ENCODE measurements around the gene EPB41. TPM values are rescaled to one million over a fixed set of nuclear protein-coding genes. Genes with fewer than 3 reads are reported as not detected.

Gene EPB41
- total RNA-seq, 1 donor from 2014 or later: 68.0 TPM

DNA sequence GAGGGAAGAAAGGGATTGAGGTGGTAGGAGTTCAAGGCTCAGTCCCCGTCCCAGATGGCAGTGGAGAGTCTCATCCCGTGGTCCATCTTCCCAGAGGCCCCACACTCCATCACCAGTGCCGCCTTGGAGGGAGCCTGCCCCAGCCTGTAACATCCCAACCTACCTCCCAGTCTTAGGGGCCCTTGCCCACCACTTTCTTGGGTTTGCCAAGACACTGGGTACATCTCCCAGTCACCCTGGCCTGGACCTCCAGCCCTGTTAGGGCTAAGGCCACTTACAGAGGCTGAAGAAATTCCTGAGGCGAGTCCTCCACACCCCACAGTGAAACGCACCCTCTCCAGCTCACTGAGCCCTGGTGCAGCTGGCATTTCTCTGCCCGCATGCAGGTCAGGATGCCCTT lies 206.0 kb downstream of the EPB41 start:
- Mint-ChIP-seq H3K27me3 (ENCODE audit: low read depth) (peaks cover 16% of the 10 kb centered on the region), H3K36me3 (ENCODE audit: low read depth) (peaks cover 33% of the 10 kb centered on the region), H3K9me3 (no peaks in the 10 kb centered on the region), H3K27ac (no peak overlapping the region), H3K4me3 (ENCODE audit: low read depth) (no peak overlapping the region), H3K4me1 (ENCODE audit: low read depth) (no peaks in the 10 kb centered on the region)
- DNase-seq (ENCODE audit: low spot score): no peak
- intact Hi-C loops (cut with micrococcal nuclease): loop anchor here (5.0 to 10.0 kb wide), 2 partner anchors 82 to 206 kb away; partner anchors contain the start of gene EPB41

DNA sequence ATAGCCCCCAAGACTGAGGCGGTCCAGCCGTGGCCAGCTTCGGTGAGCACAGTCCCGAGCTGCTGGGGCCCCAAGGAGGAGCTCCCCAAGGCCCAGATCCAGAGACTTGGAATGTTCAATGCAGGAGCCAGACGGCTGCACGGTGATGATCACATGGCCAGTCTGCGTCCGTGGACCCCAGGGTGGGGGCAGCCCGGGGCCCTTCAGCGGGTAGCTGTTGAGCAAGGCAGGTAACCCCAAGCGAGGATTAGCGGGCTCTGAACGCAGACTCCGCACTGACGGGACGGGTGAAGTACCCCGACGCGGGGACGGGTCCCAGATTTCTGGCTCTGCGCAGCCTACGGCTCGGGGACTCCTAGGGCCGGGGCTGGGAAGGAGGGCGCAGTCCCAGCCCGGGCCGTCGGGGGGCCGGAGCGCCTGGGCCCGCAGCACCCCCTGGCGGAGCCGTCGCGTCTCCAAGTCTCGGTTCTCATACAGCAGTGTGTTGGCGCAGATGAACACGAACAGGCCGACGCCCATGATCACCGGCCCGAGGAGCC lies 206.6 kb downstream of the EPB41 start:
- Mint-ChIP-seq H3K27ac (no peak overlapping the region), H3K4me1 (ENCODE audit: low read depth) (no peaks in the 10 kb centered on the region), H3K4me3 (ENCODE audit: low read depth) (no peak overlapping the region), H3K36me3 (ENCODE audit: low read depth) (peaks cover 29% of the 10 kb centered on the region), H3K27me3 (ENCODE audit: low read depth) (peaks cover 23% of the 10 kb centered on the region), H3K9me3 (no peaks in the 10 kb centered on the region)
- intact Hi-C loops (cut with micrococcal nuclease): loop anchor here (1.0 to 10.0 kb wide), 3 partner anchors 81 to 239 kb away; partner anchors contain the start of gene EPB41
- DNase-seq (ENCODE audit: low spot score): peak; percentile 63

DNA sequence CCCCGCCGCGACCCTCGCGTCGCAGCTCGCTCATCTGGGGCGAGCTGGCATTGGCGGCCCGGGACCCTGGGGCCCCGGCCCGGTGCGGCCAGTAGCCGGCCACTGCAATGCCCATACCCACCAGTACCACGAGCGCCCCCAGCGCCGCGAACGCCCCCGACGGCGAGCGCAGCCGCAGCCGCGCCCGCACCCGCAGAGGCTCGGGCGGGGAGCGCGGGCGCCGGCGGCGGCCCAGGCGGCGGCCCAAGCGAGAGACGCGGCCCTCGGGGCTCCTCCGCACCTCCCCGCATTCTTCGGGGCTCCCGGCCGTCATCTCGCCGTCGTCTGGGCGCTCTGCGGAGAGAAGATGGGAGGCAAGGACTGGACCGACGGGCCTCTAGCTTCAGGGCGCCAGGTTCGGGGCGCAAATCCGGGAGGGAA lies 207.2 kb downstream of the EPB41 start:
- Mint-ChIP-seq H3K4me3 (ENCODE audit: low read depth) (no peak overlapping the region), H3K9me3 (no peaks in the 10 kb centered on the region), H3K36me3 (ENCODE audit: low read depth) (peaks cover 26% of the 10 kb centered on the region), H3K27ac (no peak overlapping the region), H3K4me1 (ENCODE audit: low read depth) (no peaks in the 10 kb centered on the region), H3K27me3 (ENCODE audit: low read depth) (peaks cover 25% of the 10 kb centered on the region)
- intact Hi-C loops (cut with micrococcal nuclease): loop anchor here (1.0 to 10.0 kb wide), 3 partner anchors 81 to 239 kb away; partner anchors contain the start of gene EPB41
- DNase-seq (ENCODE audit: low spot score): no peak

DNA sequence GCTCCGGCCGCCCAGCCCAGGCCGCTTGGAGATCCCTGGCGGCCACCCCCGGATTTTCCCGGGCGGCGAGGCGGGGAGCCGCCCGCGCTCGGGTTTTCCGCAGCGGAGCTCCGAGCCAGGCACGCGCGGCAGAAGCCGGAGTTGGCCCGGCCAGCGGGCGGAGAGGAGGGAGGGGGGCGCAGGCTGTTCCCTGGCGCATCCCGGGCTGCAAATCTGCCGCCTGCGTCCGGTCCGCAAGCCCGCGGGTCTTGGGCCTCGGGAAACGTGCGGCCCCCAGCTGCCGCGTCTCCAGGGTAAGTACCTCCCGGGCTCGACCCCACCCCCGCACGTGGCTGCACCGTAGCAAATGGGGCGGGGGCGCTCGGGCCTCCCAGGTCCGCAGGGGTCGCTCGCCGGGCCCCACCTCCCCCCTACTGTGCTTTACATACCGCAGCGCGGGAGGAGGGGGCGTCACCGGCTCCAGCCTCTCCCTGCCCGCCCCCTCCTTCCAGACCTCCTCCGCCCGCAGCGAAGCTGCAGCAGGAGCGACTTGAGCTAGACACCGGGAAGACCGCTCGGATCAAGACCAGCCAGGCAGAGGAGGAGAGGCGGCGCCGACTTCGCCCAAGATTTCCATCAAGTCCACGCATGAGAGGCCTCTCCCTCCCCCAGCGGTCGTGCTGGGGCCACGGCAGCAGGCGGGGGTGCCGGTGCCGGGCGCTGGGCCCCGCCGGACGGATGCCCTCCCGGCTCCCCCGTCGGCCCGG lies 207.7 kb downstream of the EPB41 start:
- DNase-seq (ENCODE audit: low spot score): no peak
- H3K4me1 Mint-ChIP-seq (ENCODE audit: low read depth): no peaks in the 10 kb centered on the region
- H3K27ac Mint-ChIP-seq: no peak overlapping the region
- H3K9me3 Mint-ChIP-seq: no peaks in the 10 kb centered on the region
- intact Hi-C loops (cut with micrococcal nuclease): loop anchor here (1.0 to 10.0 kb wide), 3 partner anchors 80 to 240 kb away; partner anchors contain the start of gene EPB41
- peaks cover 25% of the 10 kb centered on the region for H3K27me3 Mint-ChIP-seq (ENCODE audit: low read depth)
- H3K4me3 Mint-ChIP-seq (ENCODE audit: low read depth): no peak overlapping the region
- peaks cover 23% of the 10 kb centered on the region for H3K36me3 Mint-ChIP-seq (ENCODE audit: low read depth)

DNA sequence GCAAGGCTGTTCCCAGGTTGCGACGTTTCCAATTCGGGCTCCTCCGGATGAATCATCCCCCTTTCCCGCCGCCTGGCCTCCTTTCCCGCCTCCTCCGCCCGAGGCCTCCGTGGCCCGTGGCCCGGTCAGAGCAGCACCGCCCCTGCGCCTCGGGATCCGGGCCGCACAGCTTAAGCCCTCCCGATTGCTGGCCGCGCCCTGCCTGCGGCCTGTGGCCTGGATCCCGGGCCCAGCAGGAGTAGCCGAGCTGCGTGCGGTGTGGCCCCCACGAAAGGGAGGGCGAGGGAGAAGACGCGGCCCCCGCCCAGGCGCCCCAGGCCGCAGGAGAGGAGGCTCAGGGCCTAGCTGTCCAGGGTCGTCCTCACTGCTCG lies 208.3 kb downstream of the EPB41 start:
- no peak overlapping the region for H3K27ac Mint-ChIP-seq
- H3K4me1 Mint-ChIP-seq (ENCODE audit: low read depth): no peaks in the 10 kb centered on the region
- intact Hi-C loops (cut with micrococcal nuclease): loop anchor here (5.0 to 10.0 kb wide), 2 partner anchors 80 to 208 kb away; partner anchors contain the start of gene EPB41
- no peak for DNase-seq (ENCODE audit: low spot score)
- peaks cover 25% of the 10 kb centered on the region for H3K27me3 Mint-ChIP-seq (ENCODE audit: low read depth)
- H3K36me3 Mint-ChIP-seq (ENCODE audit: low read depth): peaks cover 18% of the 10 kb centered on the region
- no peak overlapping the region for H3K4me3 Mint-ChIP-seq (ENCODE audit: low read depth)
- no peaks in the 10 kb centered on the region for H3K9me3 Mint-ChIP-seq

DNA sequence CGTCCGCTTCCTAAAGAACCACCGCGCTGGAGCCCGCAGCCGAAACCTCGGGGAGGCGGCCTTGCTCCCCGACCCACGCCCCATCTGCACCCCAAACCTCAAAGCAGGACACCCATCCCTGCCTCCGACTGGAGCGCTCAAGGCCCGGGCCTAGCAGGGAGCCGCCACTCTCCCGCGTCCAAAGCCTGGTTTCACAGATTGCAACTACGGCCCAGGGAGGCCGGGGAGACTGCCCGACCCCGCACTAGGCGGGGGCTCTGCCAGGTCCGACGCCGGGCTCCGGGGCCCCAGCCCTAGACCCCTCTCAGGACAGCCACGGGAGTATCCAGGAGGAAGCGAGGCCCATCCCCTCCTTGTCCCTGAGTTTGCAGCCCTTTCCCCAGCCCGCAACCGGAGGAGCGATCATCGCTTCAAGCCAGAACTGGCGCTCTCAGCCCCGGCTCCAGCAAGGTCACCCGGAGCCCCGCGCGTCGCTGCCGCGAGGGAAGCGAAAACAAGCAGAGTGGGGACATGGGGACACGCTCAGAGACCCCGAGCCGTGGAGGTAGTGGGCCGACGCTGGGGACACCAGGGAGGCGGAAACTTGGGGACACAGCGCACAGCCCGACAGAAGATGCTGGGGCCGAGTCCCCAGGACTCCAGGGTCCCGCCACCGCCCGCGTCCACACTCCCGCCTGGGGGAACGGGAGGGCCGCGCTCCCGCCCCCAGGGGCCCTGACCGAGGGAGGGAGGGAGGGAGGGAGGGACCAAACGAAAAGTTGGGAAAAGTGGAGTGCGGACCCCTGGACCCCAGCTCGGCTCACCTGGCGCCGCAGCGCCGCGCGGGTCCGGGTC lies 208.9 kb downstream of the EPB41 start:
- DNase-seq (ENCODE audit: low spot score): no peak
- H3K36me3 Mint-ChIP-seq (ENCODE audit: low read depth): peaks cover 16% of the 10 kb centered on the region
- intact Hi-C loops (cut with micrococcal nuclease): loop anchor here (5.0 to 10.0 kb wide), 2 partner anchors 79 to 208 kb away; partner anchors contain the start of gene EPB41

DNA sequence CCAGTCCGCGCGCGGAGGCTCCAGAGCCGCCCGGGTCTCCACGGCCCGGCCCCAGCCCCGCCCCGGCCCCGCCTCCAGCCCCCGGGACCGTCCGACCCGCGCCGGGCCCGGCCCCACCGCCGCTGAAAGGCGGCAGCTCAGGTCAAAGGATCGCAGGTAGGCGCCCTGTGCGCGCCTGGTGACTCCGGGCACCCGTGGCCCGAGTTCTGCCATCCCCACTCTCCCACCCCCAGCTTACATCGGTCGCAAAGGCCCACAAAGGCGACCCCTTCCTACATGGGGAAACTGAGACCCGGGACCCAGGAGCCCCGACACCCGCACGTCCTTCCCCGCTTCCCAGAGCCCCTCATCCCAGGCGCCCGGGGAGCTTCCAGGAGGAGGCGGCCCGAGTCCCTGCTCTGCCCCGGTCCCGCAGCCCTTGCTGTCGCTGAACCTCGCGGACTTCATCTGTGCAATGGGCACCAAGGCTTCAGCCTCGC lies 209.6 kb downstream of the EPB41 start, which contains the start of gene TMEM200B:
Gene TMEM200B (minus strand): TSS at position 17 of the 479 bp plus-strand sequence. CDS start 2,075 bp downstream, outside the sequence.
- intact Hi-C loops (cut with micrococcal nuclease): loop anchor here (5.0 to 10.0 kb wide), 2 partner anchors 78 to 209 kb away; partner anchors contain the start of gene EPB41
- peak within 1 kb of the TSS; percentile 75 for H3K4me3 Mint-ChIP-seq (ENCODE audit: low read depth)
- no peak for DNase-seq (ENCODE audit: low spot score)
- peaks cover 9% of the 10 kb centered on the region for H3K36me3 Mint-ChIP-seq (ENCODE audit: low read depth)
- H3K27ac Mint-ChIP-seq: no peak within 1 kb of the TSS
- no peaks in the 10 kb centered on the region for H3K9me3 Mint-ChIP-seq
- no peaks in the 10 kb centered on the region for H3K4me1 Mint-ChIP-seq (ENCODE audit: low read depth)
- H3K27me3 Mint-ChIP-seq (ENCODE audit: low read depth): peaks cover 25% of the 10 kb centered on the region

More for the DNA sequence above, 208.9 kb downstream of the EPB41 start:
- Mint-ChIP-seq H3K4me1 (ENCODE audit: low read depth) (no peaks in the 10 kb centered on the region), H3K4me3 (ENCODE audit: low read depth) (peak overlapping the region; percentile 60), H3K27me3 (ENCODE audit: low read depth) (peaks cover 25% of the 10 kb centered on the region), H3K27ac (no peak overlapping the region), H3K9me3 (no peaks in the 10 kb centered on the region)

DNA sequence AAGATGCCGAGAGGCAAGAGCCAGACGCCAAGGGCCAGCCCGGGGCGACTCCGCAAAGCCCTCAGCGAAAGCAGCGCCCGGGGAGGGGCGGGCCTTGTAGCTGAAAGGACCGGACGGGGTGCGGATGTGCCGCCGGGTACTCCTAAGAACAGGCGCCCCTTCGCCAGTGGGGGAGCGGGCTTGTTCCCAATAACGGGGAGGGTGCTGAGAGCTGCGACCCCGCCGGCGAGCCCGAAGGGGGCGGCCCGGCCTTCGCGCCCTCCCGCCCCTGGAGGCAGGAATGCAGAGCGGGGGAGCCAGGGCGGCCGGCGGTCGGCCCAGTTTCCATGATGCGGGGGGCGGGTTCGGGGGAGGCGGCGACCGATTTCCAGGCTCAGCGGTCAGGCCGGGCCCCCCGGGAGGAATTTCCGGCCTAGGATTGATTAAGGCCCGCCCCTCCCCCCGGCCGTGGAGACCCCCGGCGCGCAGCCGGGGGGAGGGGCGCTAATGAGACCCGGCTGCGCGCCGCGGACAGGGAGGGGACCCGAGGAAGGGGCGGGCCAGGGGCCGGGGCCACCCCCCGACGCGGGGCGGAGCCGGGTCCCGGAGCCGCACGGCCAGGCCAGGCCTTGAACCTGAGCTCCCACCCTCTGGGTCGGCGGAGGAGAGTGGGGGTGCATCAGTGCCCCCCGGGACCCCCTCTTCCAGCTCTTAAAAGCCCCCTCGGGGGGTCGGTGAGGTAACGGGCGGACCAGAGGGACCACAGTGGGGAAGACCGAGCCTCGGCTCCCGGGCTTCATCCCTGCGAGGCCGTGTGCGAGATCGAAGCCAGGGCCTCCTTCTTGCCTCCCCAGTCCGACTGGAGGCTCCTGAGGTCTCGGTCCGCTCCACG lies 210.2 kb downstream of the EPB41 start:
- H3K9me3 Mint-ChIP-seq: no peaks in the 10 kb centered on the region
- H3K36me3 Mint-ChIP-seq (ENCODE audit: low read depth): peaks cover 6% of the 10 kb centered on the region
- peak overlapping the region; percentile 75 for H3K4me3 Mint-ChIP-seq (ENCODE audit: low read depth)
- no peak overlapping the region for H3K27ac Mint-ChIP-seq
- H3K4me1 Mint-ChIP-seq (ENCODE audit: low read depth): no peaks in the 10 kb centered on the region
- peak; percentile 41 for DNase-seq (ENCODE audit: low spot score)
- H3K27me3 Mint-ChIP-seq (ENCODE audit: low read depth): peaks cover 25% of the 10 kb centered on the region
- intact Hi-C loops (cut with micrococcal nuclease): loop anchor here (5.0 to 10.0 kb wide), 2 partner anchors 78 to 210 kb away; partner anchors contain the start of gene EPB41

DNA sequence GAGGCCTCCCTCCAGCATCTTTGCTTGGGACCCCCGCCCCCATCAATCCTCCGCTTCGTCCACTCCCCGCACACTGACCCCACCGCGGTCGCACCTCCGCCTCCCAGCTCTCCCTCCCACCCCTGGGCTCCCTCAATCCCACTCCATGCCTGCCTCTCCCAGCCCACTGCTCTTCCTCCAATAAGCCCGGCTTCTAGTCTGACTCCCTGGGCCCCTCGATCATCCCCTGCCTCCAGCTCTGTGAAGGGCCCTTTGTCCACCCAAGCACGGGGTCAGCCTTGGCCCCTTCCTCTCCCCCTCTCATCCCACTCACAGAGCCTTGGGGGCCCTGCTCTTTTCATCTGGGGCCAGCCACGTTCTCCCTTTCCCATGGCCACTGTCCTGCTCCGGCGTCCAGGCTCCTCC lies 210.9 kb downstream of the EPB41 start:
- Mint-ChIP-seq H3K36me3 (ENCODE audit: low read depth) (peaks cover under 1% of the 10 kb centered on the region), H3K27ac (no peak overlapping the region), H3K4me1 (ENCODE audit: low read depth) (no peaks in the 10 kb centered on the region), H3K27me3 (ENCODE audit: low read depth) (peaks cover 24% of the 10 kb centered on the region), H3K9me3 (no peaks in the 10 kb centered on the region), H3K4me3 (ENCODE audit: low read depth) (peak overlapping the region; percentile 63)
- intact Hi-C loops (cut with micrococcal nuclease): loop anchor here (10.0 kb wide), 1 partner anchor 210 kb away; the partner anchor contains the start of gene EPB41
- no peak for DNase-seq (ENCODE audit: low spot score)

DNA sequence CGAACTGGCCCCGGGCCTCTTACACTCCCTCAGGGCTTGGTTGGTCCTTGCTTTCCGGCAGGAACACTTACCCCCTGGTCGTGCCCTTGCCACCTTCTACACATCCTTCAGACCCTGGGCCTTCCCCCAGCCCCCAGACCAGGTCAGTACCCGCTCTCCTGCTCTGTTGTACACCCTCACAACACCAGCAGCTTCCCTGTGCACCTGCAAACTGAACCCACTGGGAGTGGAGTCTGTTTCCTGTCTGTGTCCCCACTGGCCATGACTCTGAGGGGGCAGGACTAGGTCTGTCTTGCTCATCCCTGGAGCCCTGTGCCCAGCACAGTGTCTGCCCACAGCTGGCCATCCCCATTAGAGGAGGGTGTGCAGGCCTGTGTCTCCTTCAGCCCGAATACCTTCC lies 211.4 kb downstream of the EPB41 start:
- intact Hi-C loops (cut with micrococcal nuclease): loop anchor here (10.0 kb wide), 1 partner anchor 211 kb away; the partner anchor contains the start of gene EPB41
- Mint-ChIP-seq H3K27ac (no peak overlapping the region), H3K36me3 (ENCODE audit: low read depth) (no peaks in the 10 kb centered on the region), H3K9me3 (no peaks in the 10 kb centered on the region), H3K4me1 (ENCODE audit: low read depth) (no peaks in the 10 kb centered on the region), H3K27me3 (ENCODE audit: low read depth) (peaks cover 24% of the 10 kb centered on the region), H3K4me3 (ENCODE audit: low read depth) (peak overlapping the region; percentile 63)
- DNase-seq (ENCODE audit: low spot score): no peak

DNA sequence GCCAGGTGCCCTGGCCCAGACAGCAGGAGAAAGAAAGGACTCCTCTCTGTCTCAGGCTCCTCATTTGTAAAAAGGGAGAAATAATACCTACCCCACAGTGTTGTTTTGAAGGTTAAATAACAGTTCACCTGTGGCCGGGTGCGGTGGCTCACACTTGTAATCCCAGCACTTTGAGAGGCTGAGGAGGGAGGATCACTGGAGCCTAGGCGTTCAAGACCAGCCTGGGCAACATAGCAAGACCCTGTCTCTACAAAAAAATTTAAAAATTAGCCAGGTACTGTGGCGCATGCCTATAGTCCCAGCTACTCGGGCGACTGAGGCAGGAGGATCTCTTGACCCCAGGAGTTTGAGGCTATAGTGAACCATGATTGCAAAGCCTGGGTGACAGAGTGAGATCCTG lies 211.8 kb downstream of the EPB41 start:
- Mint-ChIP-seq H3K36me3 (ENCODE audit: low read depth) (no peaks in the 10 kb centered on the region), H3K9me3 (no peaks in the 10 kb centered on the region), H3K4me3 (ENCODE audit: low read depth) (peak overlapping the region; percentile 63), H3K4me1 (ENCODE audit: low read depth) (no peaks in the 10 kb centered on the region), H3K27me3 (ENCODE audit: low read depth) (peaks cover 21% of the 10 kb centered on the region), H3K27ac (no peak overlapping the region)
- intact Hi-C loops (cut with micrococcal nuclease): loop anchor here (10.0 kb wide), 1 partner anchor 211 kb away; the partner anchor contains the start of gene EPB41
- no peak for DNase-seq (ENCODE audit: low spot score)
